SU-DHL-6 (cell line): Measurements from ENCODE around the gene ETFA.

Experiments used
- CTCF ChIP-seq: fragments of 200-600 bp; sonication (generic); IDR thresholded peaks from one replicate; pipeline ENCODE4 v1.5.1; 2017; ENCODE audit warnings: antibody characterized with exemption, mild to moderate bottlenecking, low read length, moderate library complexity; ENCODE audit not compliant: insufficient read depth, poor library complexity, severe bottlenecking
- EZH2phosphoT487 ChIP-seq: fragments of 200-600 bp; sonication (generic), shearing (Covaris generic); conservative IDR thresholded peaks from 2 replicates; pipeline ENCODE4 v1.6.1; 2018; ENCODE audit warnings: mild to moderate bottlenecking, antibody characterized with exemption, low read length, moderate library complexity, mixed read lengths

DNA sequence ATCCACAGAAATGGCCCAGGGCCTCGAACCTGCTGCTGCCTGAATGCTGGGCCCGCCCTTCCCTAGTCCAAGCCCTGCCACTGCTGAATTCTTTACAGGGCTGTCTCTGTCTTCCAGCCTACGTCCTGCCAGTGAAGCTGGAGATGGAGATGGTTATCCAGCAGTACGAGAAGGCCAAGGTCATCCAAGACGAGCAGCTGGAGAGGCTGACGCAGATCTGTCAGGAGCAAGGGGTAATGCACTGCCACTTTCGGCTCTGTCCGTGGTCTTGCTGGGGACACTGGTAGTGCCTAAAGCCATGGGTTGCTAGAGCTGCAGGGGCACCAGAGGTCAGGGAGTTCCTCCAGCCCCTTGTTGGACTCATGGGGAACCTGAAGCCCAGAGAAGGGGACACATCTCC lies 135.8 kb downstream of the ETFA start:
- TF ChIP-seq CTCF (no peak), EZH2phosphoT487 (no peak)
